BE2C (cell line): Measurements from ENCODE around the gene ACADM.
"Not testable (repeated sequence)": the region's sequence is repeated elsewhere in the genome, so short reads cannot be mapped to it uniquely, and the experiment has no call there.

ENCODE experiments used
- DNase-seq: peaks from one replicate; pipeline ENCODE4 v3.0.0-alpha.2; 2020
- H3K27me3 ChIP-seq: fragments of 250-450 bp; sonication (Bioruptor Pico); 2 replicates; pipeline ENCODE4 v1.5.1; 2020; ENCODE audit warnings: mild to moderate bottlenecking
- H3K36me3 ChIP-seq: fragments of 250-450 bp; sonication (Bioruptor Pico); 2 replicates; pipeline ENCODE4 v1.5.1; 2020; ENCODE audit warnings: mild to moderate bottlenecking
- H3K4me1 ChIP-seq: fragments of 250-450 bp; sonication (Bioruptor Pico); 2 replicates; pipeline ENCODE4 v1.5.1; 2020
- H3K4me3 ChIP-seq: 2 replicates; pipeline ENCODE4 v1.5.1; 2011; ENCODE audit warnings: low read depth, low read length
- H3K9me3 ChIP-seq: fragments of 250-450 bp; sonication (Bioruptor Pico); 2 replicates; pipeline ENCODE4 v1.5.1; 2020
- TF ChIP-seq, protein P1 (sequence below): IDR thresholded peaks from 2 replicates; pipeline ENCODE4 v1.5.1; 2012; ENCODE audit warnings: mild to moderate bottlenecking, low read depth, low read length

The ACADM gene

DNA sequence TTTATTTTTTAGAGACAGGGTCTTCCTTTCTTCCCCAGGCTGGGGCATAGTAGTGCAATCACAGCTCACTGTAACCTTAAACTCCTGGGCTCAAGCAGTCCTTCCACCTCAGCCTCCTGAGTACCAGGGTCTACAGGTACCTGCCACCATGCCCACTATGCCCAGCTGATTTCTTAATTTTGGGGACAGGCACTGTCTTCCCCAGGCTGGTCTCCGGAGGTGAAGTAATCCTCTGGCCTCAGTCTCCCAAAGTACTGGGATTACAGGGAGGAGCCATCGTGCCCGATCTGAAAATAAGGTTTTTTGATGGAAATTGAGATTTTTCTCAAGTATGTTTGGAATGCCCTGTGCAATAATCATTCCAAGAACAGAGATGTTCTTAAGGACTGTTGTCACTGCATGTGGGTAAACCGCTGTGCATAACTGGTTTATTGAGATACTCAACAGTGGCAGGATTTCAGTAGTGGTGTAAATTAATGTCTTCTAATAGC, 71.2 kb downstream of the ACADM start:
- H3K9me3 ChIP-seq: no peaks in the 10 kb centered on the region
- no peaks in the 10 kb centered on the region for H3K27me3 ChIP-seq
- H3K36me3 ChIP-seq: peaks cover 46% of the 10 kb centered on the region
- H3K4me1 ChIP-seq: no peaks in the 10 kb centered on the region
- TF ChIP-seq, protein P1, sequence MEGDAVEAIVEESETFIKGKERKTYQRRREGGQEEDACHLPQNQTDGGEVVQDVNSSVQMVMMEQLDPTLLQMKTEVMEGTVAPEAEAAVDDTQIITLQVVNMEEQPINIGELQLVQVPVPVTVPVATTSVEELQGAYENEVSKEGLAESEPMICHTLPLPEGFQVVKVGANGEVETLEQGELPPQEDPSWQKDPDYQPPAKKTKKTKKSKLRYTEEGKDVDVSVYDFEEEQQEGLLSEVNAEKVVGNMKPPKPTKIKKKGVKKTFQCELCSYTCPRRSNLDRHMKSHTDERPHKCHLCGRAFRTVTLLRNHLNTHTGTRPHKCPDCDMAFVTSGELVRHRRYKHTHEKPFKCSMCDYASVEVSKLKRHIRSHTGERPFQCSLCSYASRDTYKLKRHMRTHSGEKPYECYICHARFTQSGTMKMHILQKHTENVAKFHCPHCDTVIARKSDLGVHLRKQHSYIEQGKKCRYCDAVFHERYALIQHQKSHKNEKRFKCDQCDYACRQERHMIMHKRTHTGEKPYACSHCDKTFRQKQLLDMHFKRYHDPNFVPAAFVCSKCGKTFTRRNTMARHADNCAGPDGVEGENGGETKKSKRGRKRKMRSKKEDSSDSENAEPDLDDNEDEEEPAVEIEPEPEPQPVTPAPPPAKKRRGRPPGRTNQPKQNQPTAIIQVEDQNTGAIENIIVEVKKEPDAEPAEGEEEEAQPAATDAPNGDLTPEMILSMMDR: no peak
- H3K4me3 ChIP-seq: no peak overlapping the region
- no peak for DNase-seq

DNA sequence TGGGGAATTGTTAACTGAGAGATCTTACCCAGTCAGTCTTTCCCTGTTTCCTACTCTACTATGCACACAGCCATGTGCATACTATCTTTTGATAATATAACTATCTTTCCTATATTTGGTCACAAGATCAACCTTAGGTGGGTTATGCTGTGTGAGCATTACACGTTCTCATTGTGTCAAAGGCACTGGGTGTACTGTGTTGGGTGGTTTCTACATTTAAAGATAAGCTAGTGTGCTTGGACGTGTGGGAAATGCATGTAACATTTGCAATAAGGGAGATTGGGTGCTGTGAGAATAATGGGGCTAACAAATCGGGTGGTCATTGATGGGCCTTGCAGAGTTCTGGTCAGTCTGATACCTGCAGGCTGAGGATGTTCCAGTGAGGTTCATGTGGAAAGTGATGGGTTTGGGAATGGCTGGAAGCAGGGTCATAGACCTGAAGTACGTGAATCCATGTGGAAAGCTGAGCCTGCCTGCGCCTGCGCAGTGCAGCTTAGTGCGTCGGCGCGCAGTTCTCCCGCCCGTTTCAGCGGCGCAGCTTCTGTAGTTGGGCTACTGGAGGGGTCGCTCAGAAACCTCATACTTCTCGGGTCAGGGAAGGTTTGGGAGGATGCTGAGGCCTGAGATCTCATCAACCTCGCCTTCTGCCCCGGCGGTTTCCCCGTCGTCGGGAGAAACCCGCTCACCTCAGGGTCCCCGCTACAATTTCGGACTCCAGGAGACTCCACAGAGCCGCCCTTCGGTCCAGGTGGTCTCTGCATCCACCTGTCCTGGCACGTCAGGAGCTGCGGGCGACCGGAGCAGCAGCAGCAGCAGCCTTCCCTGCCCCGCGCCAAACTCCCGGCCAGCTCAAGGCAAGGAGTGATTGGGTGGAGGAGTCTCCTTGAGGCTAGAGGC, 72.1 kb downstream of the ACADM start, which contains the start of gene MSH4:
MSH4 (plus strand) TSS at position 507 of the 897 bp plus-strand sequence; CDS start at position 611, 104 bp downstream.
- Histone ChIP-seq H3K4me3 (peak within 1 kb of the TSS; percentile 12; the same call in 1 of the 2 replicates), H3K4me1 (no peaks in the 10 kb centered on the region), H3K36me3 (peaks cover 42% of the 10 kb centered on the region), H3K27me3 (no peaks in the 10 kb centered on the region), H3K9me3 (no peaks in the 10 kb centered on the region)
- peak; percentile 57 for DNase-seq
- TF ChIP-seq, protein P1: no peak

DNA sequence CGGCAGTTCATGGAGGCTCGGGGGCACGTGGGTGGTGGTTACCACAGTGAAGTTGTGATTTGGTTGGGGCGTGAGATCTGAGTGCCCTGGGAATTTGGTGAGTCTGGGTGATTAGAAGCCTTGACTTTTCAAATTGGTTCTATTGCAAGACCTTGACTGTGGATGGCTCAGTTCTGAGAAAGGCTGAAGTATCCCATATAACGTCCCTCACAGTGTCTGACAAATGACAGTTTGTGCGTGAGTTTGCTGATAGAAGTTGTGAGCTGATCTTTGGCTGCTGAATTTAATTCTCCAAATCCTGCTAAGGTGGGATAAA, 72.7 kb downstream of the ACADM start:
- Histone ChIP-seq H3K4me1 (no peaks in the 10 kb centered on the region), H3K36me3 (peaks cover 37% of the 10 kb centered on the region), H3K9me3 (no peaks in the 10 kb centered on the region), H3K4me3 (0 out of 2 replicates have a peak overlapping the region, but pooled peaks have one; percentile 8), H3K27me3 (no peaks in the 10 kb centered on the region)
- no peak for DNase-seq
- TF ChIP-seq, protein P1: no peak

DNA sequence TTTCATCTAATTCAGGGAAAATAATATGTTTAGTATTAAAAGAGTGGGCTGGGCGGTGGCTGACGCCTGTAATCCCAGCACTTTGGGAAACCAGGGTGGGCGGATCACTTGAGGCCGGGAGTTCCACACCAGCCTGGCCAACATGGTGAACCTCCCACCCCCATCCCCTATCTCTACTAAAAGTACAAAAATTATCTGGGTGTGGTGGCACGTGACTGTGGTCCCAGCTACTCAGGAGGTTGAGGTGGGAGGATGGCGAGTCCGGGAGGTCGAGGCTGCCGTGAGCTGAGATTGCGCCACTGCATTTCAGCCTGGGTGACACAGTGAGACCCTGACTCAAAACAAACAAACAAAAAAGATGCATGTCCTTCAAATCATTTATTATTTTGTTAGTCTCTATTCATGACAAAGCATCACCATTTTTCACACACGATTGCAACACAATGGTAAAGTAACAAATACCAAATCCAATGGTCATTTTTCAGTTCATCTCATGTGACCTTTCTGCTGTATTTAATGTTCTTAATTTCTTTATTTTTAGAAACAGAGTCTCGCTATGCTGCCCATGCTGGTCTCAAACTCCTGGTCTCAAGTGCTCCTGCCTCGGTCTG, 73.2 kb downstream of the ACADM start:
- DNase-seq: no peak
- TF ChIP-seq, protein P1: no peak
- H3K27me3 ChIP-seq: no peaks in the 10 kb centered on the region
- no peak overlapping the region for H3K4me3 ChIP-seq
- H3K9me3 ChIP-seq: no peaks in the 10 kb centered on the region
- H3K36me3 ChIP-seq: peaks cover 32% of the 10 kb centered on the region
- no peaks in the 10 kb centered on the region for H3K4me1 ChIP-seq

- not testable (repeated sequence) for H3K4me1 ChIP-seq, H3K4me3 ChIP-seq, H3K27me3 ChIP-seq, H3K36me3 ChIP-seq, DNase-seq, H3K9me3 ChIP-seq
Measured at GRCh38 chr1:75801480-75801879, 77.0 kb downstream of the ACADM start.

DNA sequence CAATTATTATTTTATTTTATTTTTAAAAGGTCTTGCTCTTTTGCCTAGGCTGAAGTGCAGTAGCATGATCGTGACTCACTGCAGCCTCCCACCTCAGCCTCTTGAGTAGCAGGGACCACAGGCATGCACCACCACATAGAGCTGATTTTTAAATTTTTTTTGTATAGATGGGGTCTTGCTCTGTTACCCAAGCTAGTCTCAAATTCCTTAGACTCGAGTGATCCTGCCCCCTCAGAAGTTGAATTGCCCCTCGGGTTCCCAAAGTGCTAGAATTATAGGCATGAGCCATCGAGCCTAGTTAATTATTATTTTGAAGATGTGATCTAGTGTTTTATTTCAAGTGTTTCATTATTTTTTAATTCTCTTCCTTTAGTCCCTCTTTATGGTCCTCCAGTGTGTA, 84.4 kb downstream of the ACADM start:
- DNase-seq: no peak
- Histone ChIP-seq H3K27me3 (no peaks in the 10 kb centered on the region), H3K36me3 (no peaks in the 10 kb centered on the region), H3K4me1 (no peaks in the 10 kb centered on the region), H3K4me3 (no peak overlapping the region), H3K9me3 (no peaks in the 10 kb centered on the region)
- TF ChIP-seq, protein P1: no peak

GRCh38 chr1:75810113-75810512, 85.6 kb downstream of the ACADM start:
- not testable (repeated sequence) for H3K4me1 ChIP-seq, H3K4me3 ChIP-seq, DNase-seq, H3K36me3 ChIP-seq, H3K27me3 ChIP-seq, H3K9me3 ChIP-seq
